ENCODE data around the gene AATK. TPM values are rescaled to one million over a fixed set of nuclear protein-coding genes. Genes with fewer than 3 reads are reported as not detected.

The AATK gene
- total and polyA plus RNA-seq, 9 of the 15 experiments (the other 6 are each of a cell fraction or from before 2014, with no cell fraction given) = 0.11 to 0.55 (median 0.38) TPM; not detected in 5

- TF ChIP-seq, protein P1, sequence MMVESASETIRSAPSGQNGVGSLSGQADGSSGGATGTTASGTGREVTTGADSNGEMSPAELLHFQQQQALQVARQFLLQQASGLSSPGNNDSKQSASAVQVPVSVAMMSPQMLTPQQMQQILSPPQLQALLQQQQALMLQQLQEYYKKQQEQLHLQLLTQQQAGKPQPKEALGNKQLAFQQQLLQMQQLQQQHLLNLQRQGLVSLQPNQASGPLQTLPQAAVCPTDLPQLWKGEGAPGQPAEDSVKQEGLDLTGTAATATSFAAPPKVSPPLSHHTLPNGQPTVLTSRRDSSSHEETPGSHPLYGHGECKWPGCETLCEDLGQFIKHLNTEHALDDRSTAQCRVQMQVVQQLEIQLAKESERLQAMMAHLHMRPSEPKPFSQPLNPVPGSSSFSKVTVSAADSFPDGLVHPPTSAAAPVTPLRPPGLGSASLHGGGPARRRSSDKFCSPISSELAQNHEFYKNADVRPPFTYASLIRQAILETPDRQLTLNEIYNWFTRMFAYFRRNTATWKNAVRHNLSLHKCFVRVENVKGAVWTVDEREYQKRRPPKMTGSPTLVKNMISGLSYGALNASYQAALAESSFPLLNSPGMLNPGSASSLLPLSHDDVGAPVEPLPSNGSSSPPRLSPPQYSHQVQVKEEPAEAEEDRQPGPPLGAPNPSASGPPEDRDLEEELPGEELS (CRISPR knock-in tag; IDR thresholded peaks at IDR 0.05; ENCODE audit: borderline replicate concordance) = peak; percentile 90
- TF ChIP-seq ZNF707 (CRISPR knock-in tag; conservative IDR thresholded peaks at IDR 0.05) = no peak
- no peak for TF ChIP-seq MED1 (CRISPR knock-in tag; IDR thresholded peaks at IDR 0.05; ENCODE audit: borderline replicate concordance)
- TF ChIP-seq, protein P2, sequence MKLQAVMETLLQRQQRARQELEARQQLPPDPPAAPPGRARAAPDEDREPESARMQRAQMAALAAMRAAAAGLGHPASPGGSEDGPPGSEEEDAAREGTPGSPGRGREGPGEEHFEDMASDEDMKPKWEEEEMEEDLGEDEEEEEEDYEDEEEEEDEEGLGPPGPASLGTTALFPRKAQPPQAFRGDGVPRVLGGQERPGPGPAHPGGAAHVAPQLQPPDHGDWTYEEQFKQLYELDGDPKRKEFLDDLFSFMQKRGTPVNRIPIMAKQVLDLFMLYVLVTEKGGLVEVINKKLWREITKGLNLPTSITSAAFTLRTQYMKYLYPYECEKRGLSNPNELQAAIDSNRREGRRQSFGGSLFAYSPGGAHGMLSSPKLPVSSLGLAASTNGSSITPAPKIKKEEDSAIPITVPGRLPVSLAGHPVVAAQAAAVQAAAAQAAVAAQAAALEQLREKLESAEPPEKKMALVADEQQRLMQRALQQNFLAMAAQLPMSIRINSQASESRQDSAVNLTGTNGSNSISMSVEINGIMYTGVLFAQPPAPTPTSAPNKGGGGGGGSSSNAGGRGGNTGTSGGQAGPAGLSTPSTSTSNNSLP (IDR thresholded peaks at IDR 0.05; ENCODE audit: borderline replicate concordance, low read depth, low read length) = no peak
- no peak for TF ChIP-seq ZNF778 (CRISPR knock-in tag; IDR thresholded peaks at IDR 0.05)
- TF ChIP-seq NR4A1 (CRISPR knock-in tag; IDR thresholded peaks at IDR 0.05) = no peak
- no peak for TF ChIP-seq NR4A1 (tag; IDR thresholded peaks at IDR 0.05)
- TF ChIP-seq ZNF551 (CRISPR knock-in tag; IDR thresholded peaks at IDR 0.05) = no peak
- no peak for TF ChIP-seq SAFB2 (IDR thresholded peaks at IDR 0.05; ENCODE audit: borderline replicate concordance, low read depth, low read length, severe bottlenecking)
- TF ChIP-seq ETV5 (CRISPR knock-in tag; IDR thresholded peaks at IDR 0.05; ENCODE audit: low read depth) = 0 out of 2 replicates have a peak, but pooled peaks have one; percentile 52
- TF ChIP-seq MAZ (CRISPR knock-in tag; conservative IDR thresholded peaks at IDR 0.05 in 1 of 2, IDR thresholded peaks at IDR 0.05 in 1 of 2) = peak; percentile 73 to 96
- no peak for TF ChIP-seq HMG20B (CRISPR knock-in tag; IDR thresholded peaks at IDR 0.05)
- TF ChIP-seq RNF219 (CRISPR knock-in tag; IDR thresholded peaks at IDR 0.05) = no peak
- TF ChIP-seq TAF7 (tag; IDR thresholded peaks at IDR 0.05) = no peak
- TF ChIP-seq MTA1 (IDR thresholded peaks at IDR 0.05; ENCODE audit: borderline replicate concordance) = no peak
- no peak for TF ChIP-seq NR3C1 (CRISPR knock-in tag; IDR thresholded peaks at IDR 0.05)
- no peak for TF ChIP-seq POLR2B (IDR thresholded peaks at IDR 0.05; ENCODE audit: low read depth, partially characterized antibody)
- no peak for TF ChIP-seq ZSCAN29 (IDR thresholded peaks at IDR 0.05)
- peak; percentile 89; the same call in 1 of the 2 replicates for TF ChIP-seq HMGXB4 (CRISPR knock-in tag; IDR thresholded peaks at IDR 0.05)
- no peak for TF ChIP-seq HLTF (IDR thresholded peaks at IDR 0.05)
- no peak for TF ChIP-seq ZC3H4 (CRISPR knock-in tag; IDR thresholded peaks at IDR 0.05; ENCODE audit: borderline replicate concordance)
- peak; percentile 69 for TF ChIP-seq BHLHE40 (IDR thresholded peaks at IDR 0.05; ENCODE audit: low read length)
These were observed 64.3 kb downstream of the AATK start (continued) for GRCh38 chr17:81101614-81102306.
